GM12865 (cell line): ENCODE measurements around the gene DNAH14.
"Not testable (repeated sequence)": the region's sequence is repeated elsewhere in the genome, so short reads cannot be mapped to it uniquely, and the experiment has no call there.

ENCODE experiments used
- DNase-seq: peaks from one replicate; pipeline ENCODE4 v3.0.0; 2010; ENCODE audit warnings: low read depth
- H3K4me3 ChIP-seq: 2 replicates; pipeline ENCODE4 v1.5.1; 2011; ENCODE audit warnings: mild to moderate bottlenecking, low read depth, low read length, control low read depth
- CTCF ChIP-seq: IDR thresholded peaks from 2 replicates; pipeline ENCODE4 v1.5.1; 2011; ENCODE audit warnings: low read length, control low read depth, low read depth, inconsistent platforms; ENCODE audit not compliant: insufficient read depth; ENCODE audit errors: missing control alignments

DNAH14 gene

GRCh38 chr1:225152061-225152460 lies 222.6 kb downstream of the DNAH14 start:
- no peak overlapping the region for H3K4me3 ChIP-seq
- TF ChIP-seq CTCF, result no peak
- DNase-seq, result no peak

- no peak for DNase-seq
- H3K4me3 ChIP-seq, result no peak overlapping the region
- TF ChIP-seq CTCF, result no peak
These were observed 226.1 kb downstream of the DNAH14 start for GRCh38 chr1:225155555-225155954.

- DNase-seq, result no peak
- TF ChIP-seq CTCF, result no peak
- H3K4me3 ChIP-seq, result no peak overlapping the region
These were observed 226.8 kb downstream of the DNAH14 start for GRCh38 chr1:225156254-225156653.

GRCh38 chr1:225158291-225158690 lies 228.8 kb downstream of the DNAH14 start:
- TF ChIP-seq CTCF, result no peak
- no peak overlapping the region for H3K4me3 ChIP-seq
- DNase-seq, result no peak

- no peak for DNase-seq
- H3K4me3 ChIP-seq, result no peak overlapping the region
- no peak for TF ChIP-seq CTCF
These were observed 230.3 kb downstream of the DNAH14 start for GRCh38 chr1:225159793-225160192.

GRCh38 chr1:225177409-225177808 lies 247.9 kb downstream of the DNAH14 start:
- DNase-seq, H3K4me3 ChIP-seq: not testable (repeated sequence)

GRCh38 chr1:225179686-225180085 lies 250.2 kb downstream of the DNAH14 start:
- H3K4me3 ChIP-seq, result no peak overlapping the region
- no peak for TF ChIP-seq CTCF
- DNase-seq, result no peak
